Stomach (tissue), 4 donors: ENCODE results near the gene STAT6.

Experiments
- CTCF ChIP-seq, 7 experiments: fragments of 450-650 bp in 4 of 7; fragments of 200-600 bp in 3 of 7; sonication (generic) in 3 of 7; IDR thresholded peaks; one replicate each; pipeline ENCODE4 v1.5.1; 2016 to 2019; ENCODE audit warnings: antibody characterized with exemption in 7 of 7, control low read depth in 2 of 7, mild to moderate bottlenecking in 1 of 7
- EP300 ChIP-seq: sonication (generic); formaldehyde crosslinking; IDR thresholded peaks from one replicate; pipeline ENCODE4 v1.6.1; 2017; ENCODE audit warnings: antibody characterized with exemption

GRCh38 chr12:57079821-57080220 is 31.3 kb downstream of the STAT6 start:
- no peak for TF ChIP-seq CTCF (IDR thresholded peaks at IDR 0.05)
- no peak for TF ChIP-seq EP300
